SU-DHL-6 (cell line): ENCODE data around the gene ZNF850.
A peak's percentile ranks its signal among the peaks of the same experiment; 100 is the strongest.

ENCODE experiments used
- H2AFZ ChIP-seq: fragments of 200-600 bp; sonication (generic); 2 replicates; pipeline ENCODE4 v1.6.1; 2014; ENCODE audit warnings: low read depth, mild to moderate bottlenecking, moderate library complexity, mixed read lengths, antibody characterized with exemption, low read length; ENCODE audit not compliant: severe bottlenecking
- H3F3A ChIP-seq: fragments of 200-600 bp; shearing (Covaris generic); 2 replicates; pipeline ENCODE4 v1.6.0; 2016; ENCODE audit warnings: antibody characterized with exemption, mild to moderate bottlenecking; ENCODE audit not compliant: insufficient read depth
- H3K27ac ChIP-seq: fragments of 200-600 bp; sonication (generic); 2 replicates; pipeline ENCODE4 v1.5.1; 2016; ENCODE audit warnings: low read depth, mild to moderate bottlenecking, low read length, moderate library complexity, mixed read lengths
- H3K27me3 ChIP-seq: fragments of 200-600 bp; sonication (generic), shearing (Covaris generic); 2 replicates; pipeline ENCODE4 v1.6.0; 2014; ENCODE audit warnings: mild to moderate bottlenecking, low read length
- H3K36me3 ChIP-seq: fragments of 200-600 bp; sonication (generic); 2 replicates; pipeline ENCODE4 v1.6.1; 2014; ENCODE audit warnings: mild to moderate bottlenecking, low read length, mixed read lengths
- H3K4me2 ChIP-seq: fragments of 300-600, 200-600 bp; shearing (Covaris generic), sonication (generic); 2 replicates; pipeline ENCODE4 v1.6.0; 2014; ENCODE audit warnings: low read length, low read depth, mild to moderate bottlenecking; ENCODE audit not compliant: poor library complexity, severe bottlenecking
- H3K4me3 ChIP-seq: fragments of 200-600 bp; sonication (generic); 2 replicates; pipeline ENCODE4 v1.5.1; 2014; ENCODE audit warnings: antibody characterized with exemption, low read length, mild to moderate bottlenecking, mixed read lengths; ENCODE audit not compliant: insufficient read depth, poor library complexity, severe bottlenecking
- H3K79me2 ChIP-seq: fragments of 200-600 bp; sonication (generic); 2 replicates; pipeline ENCODE4 v1.6.1; 2014; ENCODE audit warnings: mild to moderate bottlenecking, low read length, moderate library complexity; ENCODE audit not compliant: insufficient read depth
- H3K9ac ChIP-seq: fragments of 200-600 bp; sonication (generic); 2 replicates; pipeline ENCODE4 v1.7.0; 2014; ENCODE audit warnings: mild to moderate bottlenecking, low read length
- H3K9me2 ChIP-seq: fragments of 200-600 bp; sonication (generic); replicated peaks from 2 replicates; pipeline ENCODE4 v1.6.1; 2014; ENCODE audit warnings: low read length; ENCODE audit not compliant: insufficient read depth
- H3K9me3 ChIP-seq: fragments of 200-600 bp; sonication (generic); 2 replicates; pipeline ENCODE4 v1.6.1; 2014; ENCODE audit warnings: low read length, mixed read lengths; ENCODE audit not compliant: insufficient read depth
- H4K20me1 ChIP-seq: fragments of 200-600 bp; sonication (generic); 2 replicates; pipeline ENCODE4 v1.6.1; 2014; ENCODE audit warnings: low read depth, mild to moderate bottlenecking, antibody characterized with exemption, low read length, moderate library complexity, mixed read lengths
- EZH2phosphoT487 ChIP-seq: fragments of 200-600 bp; sonication (generic), shearing (Covaris generic); conservative IDR thresholded peaks from 2 replicates; pipeline ENCODE4 v1.6.1; 2018; ENCODE audit warnings: mild to moderate bottlenecking, antibody characterized with exemption, low read length, moderate library complexity, mixed read lengths
- TF ChIP-seq, protein P1 (sequence below): fragments of 200-600 bp; sonication (generic); IDR thresholded peaks from one replicate; pipeline ENCODE4 v1.5.1; 2017; ENCODE audit warnings: antibody characterized with exemption, mild to moderate bottlenecking, low read length, moderate library complexity; ENCODE audit not compliant: insufficient read depth, poor library complexity, severe bottlenecking

Gene ZNF850

DNA sequence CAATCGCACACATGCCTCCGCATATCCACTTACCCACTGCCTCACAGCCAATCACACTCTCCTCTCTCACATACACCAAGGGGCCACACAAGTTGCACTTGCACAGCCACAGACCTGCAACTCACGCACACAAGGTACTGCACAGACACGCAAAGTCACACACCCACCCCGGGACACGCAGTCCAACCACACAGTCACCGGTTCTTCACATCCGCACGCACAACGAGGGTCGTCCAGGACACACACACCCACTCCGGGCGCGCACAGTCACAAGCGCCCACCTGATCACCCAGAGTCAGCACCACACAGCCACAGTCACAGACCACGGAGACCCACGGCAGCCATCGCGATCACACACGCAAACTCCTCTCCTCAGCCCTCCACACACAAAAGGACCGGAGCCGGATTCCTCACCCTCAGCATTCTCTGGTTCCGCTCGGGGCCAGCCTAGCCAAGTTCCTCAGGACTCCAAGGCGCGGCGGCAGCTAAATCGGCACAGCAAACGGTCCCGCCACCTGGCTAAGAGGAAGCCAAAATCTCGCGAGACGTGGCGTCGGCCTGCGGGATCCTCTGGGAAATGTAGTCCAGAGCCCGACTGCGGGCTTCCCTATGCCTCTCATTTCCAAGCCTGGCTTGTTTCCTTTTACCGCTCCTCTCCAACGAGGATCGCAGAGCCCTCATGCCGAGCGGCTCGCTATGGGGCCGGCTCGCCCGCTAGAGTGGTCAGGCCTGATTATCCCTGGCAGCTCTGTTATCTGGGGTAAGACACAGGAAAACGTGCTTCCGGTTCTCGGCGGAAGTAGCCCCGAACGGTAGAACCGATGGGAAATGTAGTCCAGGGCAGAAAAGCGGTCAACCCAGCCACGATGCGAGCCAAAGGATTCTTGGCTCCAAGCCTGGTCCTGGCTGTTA, at the start of gene ZNF850:
Gene ZNF850, minus strand, starts transcription at position 497 of the 912 bp plus-strand sequence. CDS start 10,201 bp downstream, outside the sequence.
- Histone ChIP-seq H3K27ac (peak within 1 kb of the TSS; percentile 5), H3K9me3 (peaks cover 31% of the 10 kb centered on the region; the same call in 1 of the 2 replicates), H3K9me2 (no peaks in the 10 kb centered on the region), H3K36me3 (peaks cover 5% of the 10 kb centered on the region; the same call in 1 of the 2 replicates), H3K27me3 (no peaks in the 10 kb centered on the region), H3K79me2 (peaks cover 22% of the 10 kb centered on the region), H3K4me3 (peak within 1 kb of the TSS; percentile 58), H3K9ac (peak within 1 kb of the TSS; percentile 75), H3F3A (no peaks in the 10 kb centered on the region), H3K4me2 (peak within 1 kb of the TSS; percentile 65), H4K20me1 (no peaks in the 10 kb centered on the region), H2AFZ (peak within 1 kb of the TSS; percentile 93)
- no peak for TF ChIP-seq EZH2phosphoT487
- TF ChIP-seq, protein P1, sequence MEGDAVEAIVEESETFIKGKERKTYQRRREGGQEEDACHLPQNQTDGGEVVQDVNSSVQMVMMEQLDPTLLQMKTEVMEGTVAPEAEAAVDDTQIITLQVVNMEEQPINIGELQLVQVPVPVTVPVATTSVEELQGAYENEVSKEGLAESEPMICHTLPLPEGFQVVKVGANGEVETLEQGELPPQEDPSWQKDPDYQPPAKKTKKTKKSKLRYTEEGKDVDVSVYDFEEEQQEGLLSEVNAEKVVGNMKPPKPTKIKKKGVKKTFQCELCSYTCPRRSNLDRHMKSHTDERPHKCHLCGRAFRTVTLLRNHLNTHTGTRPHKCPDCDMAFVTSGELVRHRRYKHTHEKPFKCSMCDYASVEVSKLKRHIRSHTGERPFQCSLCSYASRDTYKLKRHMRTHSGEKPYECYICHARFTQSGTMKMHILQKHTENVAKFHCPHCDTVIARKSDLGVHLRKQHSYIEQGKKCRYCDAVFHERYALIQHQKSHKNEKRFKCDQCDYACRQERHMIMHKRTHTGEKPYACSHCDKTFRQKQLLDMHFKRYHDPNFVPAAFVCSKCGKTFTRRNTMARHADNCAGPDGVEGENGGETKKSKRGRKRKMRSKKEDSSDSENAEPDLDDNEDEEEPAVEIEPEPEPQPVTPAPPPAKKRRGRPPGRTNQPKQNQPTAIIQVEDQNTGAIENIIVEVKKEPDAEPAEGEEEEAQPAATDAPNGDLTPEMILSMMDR, result no peak

DNA sequence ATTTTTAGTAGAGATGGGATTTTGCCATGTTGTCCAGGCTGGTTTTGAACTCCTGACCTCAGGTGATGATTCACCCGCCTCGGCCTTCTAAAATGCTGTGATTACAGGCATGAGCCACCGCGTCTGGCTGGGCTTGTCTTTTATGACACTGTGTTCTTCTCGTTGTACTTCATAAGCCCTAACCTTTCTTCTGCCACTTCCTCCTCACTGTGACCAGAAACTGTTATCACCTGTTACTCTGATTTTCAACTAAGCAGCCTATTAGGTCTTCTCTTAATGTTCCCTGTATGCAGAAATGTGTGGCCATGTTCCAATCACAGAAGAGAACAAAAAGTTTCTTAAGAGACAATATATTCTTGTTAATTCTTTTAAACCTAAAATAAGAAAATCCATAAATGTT, 49.2 kb upstream of the ZNF850 start:
- Histone ChIP-seq H3K27me3 (no peaks in the 10 kb centered on the region), H3K9ac (no peak overlapping the region), H3F3A (no peaks in the 10 kb centered on the region), H3K4me3 (no peak overlapping the region), H3K27ac (no peak overlapping the region), H3K4me2 (no peak overlapping the region), H4K20me1 (no peaks in the 10 kb centered on the region), H3K9me3 (peaks cover 66% of the 10 kb centered on the region), H3K79me2 (no peaks in the 10 kb centered on the region), H3K9me2 (no peaks in the 10 kb centered on the region), H3K36me3 (peaks cover 57% of the 10 kb centered on the region), H2AFZ (no peak overlapping the region)
- TF ChIP-seq, protein P1, result no peak
- no peak for TF ChIP-seq EZH2phosphoT487

DNA sequence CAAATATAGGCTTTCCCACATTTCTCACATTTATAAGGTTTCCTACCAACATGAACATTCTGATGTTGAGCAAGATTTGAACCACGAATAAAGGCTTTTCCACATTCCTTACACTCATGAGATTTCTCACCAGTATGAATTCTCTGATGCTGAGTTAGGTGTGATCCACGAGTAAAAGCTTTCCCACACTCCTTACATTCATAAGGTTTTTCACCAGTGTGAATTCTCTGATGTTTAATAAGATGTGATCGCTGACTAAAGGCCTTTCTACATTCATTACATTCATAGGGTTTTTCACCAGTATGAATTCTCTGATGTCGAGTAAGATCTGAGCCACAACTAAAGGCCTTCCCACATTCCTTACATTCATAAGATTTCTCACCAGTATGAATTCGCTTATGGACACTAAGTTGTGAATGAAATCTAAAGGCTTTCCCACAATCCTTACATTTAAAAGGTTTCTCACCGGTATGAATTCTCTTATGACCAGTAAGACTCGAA, 46.6 kb upstream of the ZNF850 start:
- H4K20me1 ChIP-seq, result no peaks in the 10 kb centered on the region
- no peaks in the 10 kb centered on the region for H3K79me2 ChIP-seq
- no peak overlapping the region for H3K9ac ChIP-seq
- TF ChIP-seq EZH2phosphoT487, result no peak
- TF ChIP-seq, protein P1, result no peak
- H3K9me2 ChIP-seq, result no peaks in the 10 kb centered on the region
- no peak overlapping the region for H2AFZ ChIP-seq
- no peaks in the 10 kb centered on the region for H3K27me3 ChIP-seq
- H3K4me3 ChIP-seq, result no peak overlapping the region
- no peaks in the 10 kb centered on the region for H3F3A ChIP-seq
- H3K9me3 ChIP-seq, result peaks cover 73% of the 10 kb centered on the region
- peaks cover 52% of the 10 kb centered on the region for H3K36me3 ChIP-seq
- H3K4me2 ChIP-seq, result no peak overlapping the region
- no peak overlapping the region for H3K27ac ChIP-seq
